Neutrophil (primary cell): ENCODE results near the gene C9orf43.
"Not testable (repeated sequence)": the region's sequence is repeated elsewhere in the genome, so short reads cannot be mapped to it uniquely, and the experiment has no call there.

Experiments
- H3K27ac ChIP-seq: fragments of 200-600 bp; sonication (generic); 2 replicates; pipeline ENCODE4 v1.5.1; 2016; ENCODE audit warnings: mild to moderate bottlenecking, moderate library complexity
- H3K27me3 ChIP-seq: fragments of 200-600 bp; sonication (generic); 2 replicates; pipeline ENCODE4 v1.6.0; 2016; ENCODE audit warnings: mild to moderate bottlenecking
- H3K36me3 ChIP-seq: fragments of 200-600 bp; sonication (generic); 2 replicates; pipeline ENCODE4 v1.5.1; 2017
- H3K4me1 ChIP-seq, 2 experiments: fragments of 200-600 bp in 1 of 2; sonication (generic) in 1 of 2; 1 replicate in 1 of 2; 2 replicates in 1 of 2; pipeline versions ENCODE4 v1.5.1 to v1.6.1; 2013 to 2016; ENCODE audit warnings: low read depth in 1 of 2, low read length in 1 of 2, mild to moderate bottlenecking in 1 of 2, moderate library complexity in 1 of 2; ENCODE audit not compliant: control insufficient read depth in 1 of 2, insufficient read depth in 1 of 2
- H3K4me3 ChIP-seq, 2 experiments: fragments of 200-600 bp in 1 of 2; sonication (generic) in 1 of 2; 1 replicate in 1 of 2; 2 replicates in 1 of 2; pipeline ENCODE4 v1.5.1; 2013 to 2016; ENCODE audit warnings: low read depth in 1 of 2, low read length in 1 of 2, mild to moderate bottlenecking in 1 of 2, moderate library complexity in 1 of 2
- H3K9me3 ChIP-seq: fragments of 200-600 bp; sonication (generic); 2 replicates; pipeline ENCODE4 v1.5.1; 2016
- TF ChIP-seq, protein P1 (sequence below): fragments of 200-600 bp; sonication (generic); IDR thresholded peaks from 2 replicates; pipeline ENCODE4 v1.5.1; 2016; ENCODE audit warnings: antibody characterized with exemption

Gene C9orf43

DNA sequence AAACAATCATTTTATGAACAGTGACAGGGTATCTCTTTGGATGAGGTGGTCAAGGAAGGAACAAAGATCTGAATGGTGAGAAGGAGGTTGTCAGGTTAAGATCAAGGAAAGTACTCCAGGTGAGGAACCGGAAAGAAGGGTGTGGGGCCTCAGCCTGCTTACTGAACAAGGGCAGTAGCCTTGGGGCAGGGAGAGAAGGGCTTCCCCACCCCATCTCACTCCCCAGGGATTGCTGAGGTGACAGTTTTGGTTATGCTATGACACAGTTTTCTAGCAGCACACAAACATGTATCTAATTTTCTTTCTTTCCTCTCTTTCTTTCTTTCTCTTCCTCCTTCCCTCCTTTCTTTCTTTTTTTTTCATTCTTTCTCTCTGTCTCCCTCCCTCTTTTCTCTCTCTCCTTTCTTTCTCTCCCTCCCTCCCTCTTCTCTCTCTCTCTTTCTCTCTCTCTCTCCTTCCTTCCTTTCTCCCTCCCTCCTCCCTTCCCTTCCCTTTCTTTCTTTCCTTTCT lies 29.6 kb upstream of the C9orf43 start:
- no peak overlapping the region for H3K4me3 ChIP-seq
- H3K9me3 ChIP-seq, result no peaks in the 10 kb centered on the region
- H3K4me1 ChIP-seq, result peaks cover 4 to 5% of the 10 kb centered on the region in 2 experiments
- no peak overlapping the region for H3K27ac ChIP-seq
- TF ChIP-seq, protein P1, sequence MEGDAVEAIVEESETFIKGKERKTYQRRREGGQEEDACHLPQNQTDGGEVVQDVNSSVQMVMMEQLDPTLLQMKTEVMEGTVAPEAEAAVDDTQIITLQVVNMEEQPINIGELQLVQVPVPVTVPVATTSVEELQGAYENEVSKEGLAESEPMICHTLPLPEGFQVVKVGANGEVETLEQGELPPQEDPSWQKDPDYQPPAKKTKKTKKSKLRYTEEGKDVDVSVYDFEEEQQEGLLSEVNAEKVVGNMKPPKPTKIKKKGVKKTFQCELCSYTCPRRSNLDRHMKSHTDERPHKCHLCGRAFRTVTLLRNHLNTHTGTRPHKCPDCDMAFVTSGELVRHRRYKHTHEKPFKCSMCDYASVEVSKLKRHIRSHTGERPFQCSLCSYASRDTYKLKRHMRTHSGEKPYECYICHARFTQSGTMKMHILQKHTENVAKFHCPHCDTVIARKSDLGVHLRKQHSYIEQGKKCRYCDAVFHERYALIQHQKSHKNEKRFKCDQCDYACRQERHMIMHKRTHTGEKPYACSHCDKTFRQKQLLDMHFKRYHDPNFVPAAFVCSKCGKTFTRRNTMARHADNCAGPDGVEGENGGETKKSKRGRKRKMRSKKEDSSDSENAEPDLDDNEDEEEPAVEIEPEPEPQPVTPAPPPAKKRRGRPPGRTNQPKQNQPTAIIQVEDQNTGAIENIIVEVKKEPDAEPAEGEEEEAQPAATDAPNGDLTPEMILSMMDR, result no peak
- H3K36me3 ChIP-seq, result peaks cover 7% of the 10 kb centered on the region
- no peaks in the 10 kb centered on the region for H3K27me3 ChIP-seq

DNA sequence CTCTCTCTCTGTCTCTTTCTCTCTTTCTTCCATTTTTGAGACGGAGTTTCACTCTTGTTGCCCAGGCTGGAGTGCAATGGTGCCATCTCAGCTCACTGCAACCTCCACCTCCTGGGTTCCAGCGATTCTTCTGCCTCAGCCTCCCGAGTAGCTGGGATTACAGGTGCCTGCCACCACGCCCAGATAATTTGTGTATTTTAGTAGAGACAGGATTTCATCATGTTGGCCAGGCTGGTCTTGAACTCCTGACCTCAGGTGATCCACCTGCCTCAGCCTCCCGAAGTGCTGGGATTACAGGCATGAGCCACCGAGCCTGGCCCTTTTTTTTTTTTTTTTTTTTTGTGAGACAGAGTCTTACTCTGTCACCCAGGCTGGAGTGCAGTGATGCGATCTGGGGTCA lies 29.1 kb upstream of the C9orf43 start:
- H3K9me3 ChIP-seq, H3K27ac ChIP-seq, H3K4me1 ChIP-seq, H3K27me3 ChIP-seq, H3K4me3 ChIP-seq: not testable (repeated sequence)
- H3K36me3 ChIP-seq, result peaks cover 12% of the 10 kb centered on the region

DNA sequence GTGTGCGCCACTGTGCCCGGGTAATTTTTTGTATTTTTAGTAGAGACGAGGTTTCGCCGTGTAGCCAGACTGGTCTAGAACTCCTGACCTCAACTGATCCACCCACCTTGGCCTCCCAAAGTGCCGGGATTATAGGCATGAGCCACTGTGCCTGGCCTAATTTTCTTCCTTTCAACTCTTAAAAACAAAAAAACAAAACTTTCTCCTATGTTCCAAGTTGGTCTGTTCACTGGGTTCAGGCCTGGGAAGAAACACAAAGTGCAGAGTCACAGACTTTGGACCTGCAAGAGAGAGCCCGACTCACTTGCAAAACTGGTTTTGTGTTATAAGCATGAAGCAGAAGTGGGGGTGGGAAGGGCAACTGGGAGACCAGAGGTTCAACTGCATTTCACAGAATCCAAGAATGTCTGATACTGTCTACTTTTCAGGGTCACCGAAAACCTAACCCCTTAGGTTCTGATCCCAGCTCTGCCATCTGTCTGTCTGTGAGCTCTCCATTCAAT lies 28.6 kb upstream of the C9orf43 start:
- TF ChIP-seq, protein P1, result no peak
- Histone ChIP-seq H3K4me1 (peaks cover 4 to 5% of the 10 kb centered on the region in 2 experiments), H3K27ac (no peak overlapping the region), H3K27me3 (no peaks in the 10 kb centered on the region), H3K9me3 (no peaks in the 10 kb centered on the region), H3K36me3 (peaks cover 17% of the 10 kb centered on the region), H3K4me3 (no peak overlapping the region)

DNA sequence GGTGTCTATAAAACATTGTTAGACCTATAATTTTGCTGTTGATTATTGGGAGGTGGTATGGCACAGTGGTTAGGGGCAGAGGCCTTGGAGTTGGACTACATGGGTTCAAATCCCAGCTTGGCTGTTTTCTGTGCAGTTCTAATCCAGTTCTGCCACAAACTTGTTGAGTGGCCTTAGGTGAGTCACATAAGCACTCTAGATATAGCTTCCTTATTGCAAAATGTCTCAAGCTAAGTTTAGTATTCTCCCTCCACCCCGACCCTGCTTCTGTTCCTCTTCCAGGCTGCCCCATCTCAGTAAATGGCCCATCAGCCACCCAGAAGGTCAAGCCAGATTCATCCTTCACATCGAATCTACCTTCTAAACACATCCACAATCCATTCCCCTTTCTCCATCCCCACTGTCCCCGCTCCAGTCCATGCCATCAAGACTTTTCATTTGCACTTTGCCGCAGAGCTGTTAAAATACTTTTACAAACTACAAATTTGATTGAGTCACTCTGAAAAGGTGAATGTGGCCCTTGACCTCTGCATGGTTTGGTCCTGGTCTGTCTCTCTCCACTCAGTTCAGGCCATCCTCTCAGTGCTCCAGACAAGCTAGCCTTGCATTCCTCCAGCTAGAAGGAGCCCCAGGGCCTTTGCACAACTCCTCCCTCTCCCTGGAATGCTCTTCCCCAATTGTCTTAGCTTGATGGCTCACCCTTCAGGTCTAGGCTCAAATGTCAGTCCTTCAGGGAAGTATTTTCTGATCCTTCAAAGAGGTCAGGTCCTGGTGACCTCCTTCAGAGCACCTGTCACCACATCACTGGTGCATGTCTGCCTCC lies 23.8 kb upstream of the C9orf43 start:
- H3K9me3 ChIP-seq, result no peaks in the 10 kb centered on the region
- H3K27me3 ChIP-seq, result no peaks in the 10 kb centered on the region
- H3K36me3 ChIP-seq, result peaks cover 65% of the 10 kb centered on the region
- no peak overlapping the region for H3K27ac ChIP-seq
- H3K4me3 ChIP-seq, result no peak overlapping the region
- no peaks in the 10 kb centered on the region for H3K4me1 ChIP-seq
- TF ChIP-seq, protein P1, result no peak

DNA sequence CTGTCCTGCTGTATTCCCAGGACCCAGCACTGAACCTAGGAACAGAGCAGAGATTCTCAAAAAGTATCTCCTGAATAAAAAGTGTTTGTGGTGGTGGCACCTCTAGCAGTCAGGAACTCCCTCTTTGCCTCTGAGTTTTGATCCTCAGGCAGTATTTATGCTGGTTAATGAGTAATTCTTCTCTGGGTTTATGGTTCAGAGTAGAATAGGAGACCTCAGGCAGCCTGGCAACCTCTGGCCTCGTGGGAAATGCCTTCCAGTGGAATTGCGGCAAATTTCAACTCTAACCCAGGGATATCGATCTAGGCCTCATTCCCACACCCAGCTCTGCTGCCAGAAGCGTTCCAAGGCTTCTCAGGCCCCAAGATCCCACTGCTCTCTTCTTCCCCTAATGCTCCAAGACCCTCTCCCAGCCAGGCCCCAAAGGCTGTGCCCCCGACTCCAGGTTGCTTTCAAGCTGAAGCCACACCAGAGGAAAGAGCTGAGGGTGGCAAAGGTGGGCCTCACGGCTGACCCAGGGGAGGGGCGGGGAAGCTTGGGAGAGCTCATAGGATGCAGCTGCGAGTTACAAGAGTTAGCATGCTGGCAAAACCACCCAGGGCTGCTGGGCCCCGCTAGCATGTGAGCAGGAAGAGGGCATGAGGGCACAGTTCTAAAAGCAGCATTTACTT lies 22.9 kb upstream of the C9orf43 start:
- Histone ChIP-seq H3K9me3 (no peaks in the 10 kb centered on the region), H3K27me3 (no peaks in the 10 kb centered on the region), H3K36me3 (peaks cover 74% of the 10 kb centered on the region), H3K4me1 (no peaks in the 10 kb centered on the region), H3K4me3 (no peak overlapping the region), H3K27ac (no peak overlapping the region)
- TF ChIP-seq, protein P1, result no peak

DNA sequence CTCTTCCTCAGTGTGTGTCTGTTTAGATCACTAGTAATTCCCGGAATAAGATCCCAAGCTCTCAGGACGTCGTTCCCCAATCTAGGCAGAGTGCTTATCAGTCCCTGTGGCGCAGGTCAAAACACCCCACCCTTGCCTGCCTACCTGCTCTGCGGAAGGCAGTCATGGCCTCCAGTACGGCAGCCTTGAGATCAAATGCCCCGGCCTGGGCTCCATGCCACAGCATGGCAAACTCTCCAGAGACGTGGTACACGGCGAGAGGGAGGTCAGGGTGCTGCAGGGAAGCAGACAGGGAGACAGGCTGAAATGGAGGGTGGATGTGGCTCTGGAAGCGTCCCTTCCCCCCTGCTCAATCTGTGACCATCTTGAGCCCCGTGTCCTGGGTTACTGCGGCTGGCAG lies 21.7 kb upstream of the C9orf43 start:
- no peaks in the 10 kb centered on the region for H3K9me3 ChIP-seq
- no peak overlapping the region for H3K4me3 ChIP-seq
- no peak overlapping the region for H3K27ac ChIP-seq
- H3K36me3 ChIP-seq, result peaks cover 83% of the 10 kb centered on the region
- H3K4me1 ChIP-seq, result no peaks in the 10 kb centered on the region
- no peaks in the 10 kb centered on the region for H3K27me3 ChIP-seq
- TF ChIP-seq, protein P1, result no peak
